Measurements from ENCODE around the gene DAZL.

The DAZL gene

GRCh38 chr3:16543242-16543864 is 61.9 kb downstream of the DAZL start:
- DNase-seq (ENCODE audit: low spot score), result no peak

- DNase-seq (ENCODE audit: low spot score), result no peak
Observed at GRCh38 chr3:16538507-16538906, 66.7 kb downstream of the DAZL start.

- no peak for DNase-seq (ENCODE audit: low spot score)
Observed at GRCh38 chr3:16536996-16537395, 68.2 kb downstream of the DAZL start.
